Neural crest cell (in vitro differentiated cells): Measurements from ENCODE around the gene TOLLIP. TPM values are rescaled to one million over a fixed set of nuclear protein-coding genes. Genes with fewer than 3 reads are reported as not detected.

Source experiments
- DNase-seq: peaks from one replicate; pipeline ENCODE4 v3.0.0; 2021; ENCODE audit warnings: low read depth, mixed read lengths, low spot score
- H3K27ac Mint-ChIP-seq: one replicate; pipeline ENCODE4 v1.8.0; 2021; ENCODE audit warnings: mild to moderate bottlenecking, mixed read lengths; ENCODE audit not compliant: unreplicated experiment
- H3K27me3 Mint-ChIP-seq: 2 replicates; pipeline ENCODE4 v1.8.0; 2021; ENCODE audit warnings: low read depth, mild to moderate bottlenecking, mixed read lengths
- H3K36me3 Mint-ChIP-seq: 2 replicates; pipeline ENCODE4 v1.8.0; 2021; ENCODE audit warnings: low read depth, mild to moderate bottlenecking, mixed read lengths
- H3K4me1 Mint-ChIP-seq: 2 replicates; pipeline ENCODE4 v1.8.0; 2021; ENCODE audit warnings: mixed read lengths
- H3K4me3 Mint-ChIP-seq: one replicate; pipeline ENCODE4 v1.8.0; 2021; ENCODE audit warnings: mild to moderate bottlenecking, mixed read lengths
- H3K9me3 Mint-ChIP-seq: 2 replicates; pipeline ENCODE4 v1.8.0; 2021; ENCODE audit warnings: mixed read lengths
- microRNA-seq: library from miRNA; unstranded; fragments of <30 nt; microRNA quantifications from one replicate; pipeline ENCODE4, GENCODE V29; 2020
- total RNA-seq: library from RNA; stranded (reverse); gene quantifications from 2 replicates; pipeline ENCODE4 v1.2.1, GENCODE V29; 2021
- TF ChIP-seq, protein P1 (sequence below): fragments of 200-600 bp; sonication (generic); conservative IDR thresholded peaks from 2 replicates; pipeline ENCODE4 v1.5.0; 2021; ENCODE audit warnings: antibody characterized with exemption, mild to moderate bottlenecking

Gene TOLLIP
- total RNA-seq, 1 donor from 2014 or later, result 40.3 TPM

DNA sequence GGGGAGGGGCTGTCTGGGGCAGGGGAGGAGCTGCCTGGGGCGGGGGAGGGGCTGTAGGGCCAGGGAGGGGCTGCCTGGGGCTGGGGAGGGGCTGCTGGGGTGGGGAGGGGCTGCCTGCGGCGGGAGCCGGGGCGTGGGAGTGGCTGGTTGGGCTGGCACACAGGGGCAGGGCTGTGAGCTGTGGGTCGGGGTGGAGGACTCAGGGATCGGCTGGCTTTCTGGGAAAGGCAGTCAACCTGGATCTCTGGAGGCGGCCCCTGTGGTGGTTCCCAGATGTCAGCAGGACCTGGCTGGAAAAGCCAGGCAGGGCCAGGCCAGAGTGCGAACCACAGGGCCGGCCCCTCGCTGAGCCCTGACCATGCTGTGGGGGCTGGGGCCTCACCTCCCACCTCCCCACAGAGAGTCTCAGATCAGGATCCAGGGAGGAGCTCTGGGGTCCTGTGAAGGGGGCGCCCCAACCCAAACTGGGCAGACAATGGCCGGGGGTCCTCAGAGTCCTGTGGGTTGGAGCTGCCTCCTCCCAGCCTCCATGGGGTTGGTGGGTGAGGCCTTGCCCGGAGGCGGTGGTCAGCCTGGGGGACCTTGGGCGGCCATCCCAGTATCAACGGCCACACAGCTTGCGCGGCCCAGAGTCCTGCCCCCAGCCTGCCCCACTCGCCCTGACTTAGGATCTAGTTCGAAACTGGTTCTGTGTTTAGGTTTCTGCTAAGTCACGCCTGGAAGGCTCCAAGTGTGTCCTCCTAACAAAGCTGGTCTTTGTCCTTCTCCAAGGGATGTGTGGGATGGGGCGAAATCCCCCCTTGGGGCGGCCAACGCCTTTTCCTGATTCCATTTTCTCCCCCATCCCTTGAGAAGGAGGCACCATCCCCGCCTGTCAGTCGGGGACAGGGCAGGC is 84.7 kb downstream of the TOLLIP start:
- Mint-ChIP-seq H3K4me1 (no peaks in the 10 kb centered on the region), H3K27ac (peak overlapping the region; percentile 84), H3K36me3 (no peaks in the 10 kb centered on the region), H3K4me3 (no peak overlapping the region), H3K27me3 (peaks cover 2% of the 10 kb centered on the region), H3K9me3 (no peaks in the 10 kb centered on the region)
- TF ChIP-seq, protein P1, sequence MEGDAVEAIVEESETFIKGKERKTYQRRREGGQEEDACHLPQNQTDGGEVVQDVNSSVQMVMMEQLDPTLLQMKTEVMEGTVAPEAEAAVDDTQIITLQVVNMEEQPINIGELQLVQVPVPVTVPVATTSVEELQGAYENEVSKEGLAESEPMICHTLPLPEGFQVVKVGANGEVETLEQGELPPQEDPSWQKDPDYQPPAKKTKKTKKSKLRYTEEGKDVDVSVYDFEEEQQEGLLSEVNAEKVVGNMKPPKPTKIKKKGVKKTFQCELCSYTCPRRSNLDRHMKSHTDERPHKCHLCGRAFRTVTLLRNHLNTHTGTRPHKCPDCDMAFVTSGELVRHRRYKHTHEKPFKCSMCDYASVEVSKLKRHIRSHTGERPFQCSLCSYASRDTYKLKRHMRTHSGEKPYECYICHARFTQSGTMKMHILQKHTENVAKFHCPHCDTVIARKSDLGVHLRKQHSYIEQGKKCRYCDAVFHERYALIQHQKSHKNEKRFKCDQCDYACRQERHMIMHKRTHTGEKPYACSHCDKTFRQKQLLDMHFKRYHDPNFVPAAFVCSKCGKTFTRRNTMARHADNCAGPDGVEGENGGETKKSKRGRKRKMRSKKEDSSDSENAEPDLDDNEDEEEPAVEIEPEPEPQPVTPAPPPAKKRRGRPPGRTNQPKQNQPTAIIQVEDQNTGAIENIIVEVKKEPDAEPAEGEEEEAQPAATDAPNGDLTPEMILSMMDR, result no peak
- no peak for DNase-seq

Small RNA genes within 50 kb of the gene (microRNA-seq; reads per million reads assigned to microRNA genes)
- gene MIR6744, result not detected

Other genes starting within 250 kb of the TOLLIP start
- gene MUC2, start 234.8 kb downstream of the TOLLIP start, total RNA-seq, result not detected in 2 replicates
- not detected in 2 replicates for gene MUC5AC, start 151.7 kb downstream of the TOLLIP start, total RNA-seq
- gene MUC5B, start 86.6 kb downstream of the TOLLIP start, total RNA-seq, result 0.36 and 0.42 TPM in 2 replicates
- 59.9 and 72.5 TPM in 2 replicates for gene BRSK2, start 80.3 kb upstream of the TOLLIP start, total RNA-seq
- gene MOB2, start 177.1 kb upstream of the TOLLIP start, total RNA-seq, result 17.3 and 19.3 TPM in 2 replicates